ENCODE measurements around the gene RAB10. TPM values are rescaled to one million over a fixed set of nuclear protein-coding genes. Genes with fewer than 3 reads are reported as not detected.
"Not testable (repeated sequence)": the region's sequence is repeated elsewhere in the genome, so short reads cannot be mapped to it uniquely, and the experiment has no call there.

The RAB10 gene
- total and polyA plus RNA-seq, 2 experiments from 2014 or later = 102 to 143 TPM

DNA sequence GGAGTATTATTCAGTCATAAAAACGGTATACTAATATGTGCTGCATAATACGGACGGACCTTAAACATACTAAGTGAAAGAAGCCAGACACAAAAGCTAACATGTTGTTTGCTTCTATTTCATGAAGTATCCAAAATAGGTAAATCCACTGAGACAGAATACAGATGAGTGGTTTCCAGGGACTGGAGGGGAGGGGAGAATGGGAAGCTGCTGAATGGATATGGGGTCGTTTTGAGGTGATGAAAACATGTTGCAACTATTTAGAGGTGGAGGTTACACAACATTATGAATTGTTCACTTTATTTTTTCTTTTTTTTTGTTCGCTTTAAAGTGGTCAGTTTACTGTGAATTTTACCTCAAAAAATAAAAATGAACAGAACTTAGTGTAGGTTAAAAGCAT is 52.9 kb downstream of the RAB10 start (continued):
- TF ChIP-seq, protein P1, sequence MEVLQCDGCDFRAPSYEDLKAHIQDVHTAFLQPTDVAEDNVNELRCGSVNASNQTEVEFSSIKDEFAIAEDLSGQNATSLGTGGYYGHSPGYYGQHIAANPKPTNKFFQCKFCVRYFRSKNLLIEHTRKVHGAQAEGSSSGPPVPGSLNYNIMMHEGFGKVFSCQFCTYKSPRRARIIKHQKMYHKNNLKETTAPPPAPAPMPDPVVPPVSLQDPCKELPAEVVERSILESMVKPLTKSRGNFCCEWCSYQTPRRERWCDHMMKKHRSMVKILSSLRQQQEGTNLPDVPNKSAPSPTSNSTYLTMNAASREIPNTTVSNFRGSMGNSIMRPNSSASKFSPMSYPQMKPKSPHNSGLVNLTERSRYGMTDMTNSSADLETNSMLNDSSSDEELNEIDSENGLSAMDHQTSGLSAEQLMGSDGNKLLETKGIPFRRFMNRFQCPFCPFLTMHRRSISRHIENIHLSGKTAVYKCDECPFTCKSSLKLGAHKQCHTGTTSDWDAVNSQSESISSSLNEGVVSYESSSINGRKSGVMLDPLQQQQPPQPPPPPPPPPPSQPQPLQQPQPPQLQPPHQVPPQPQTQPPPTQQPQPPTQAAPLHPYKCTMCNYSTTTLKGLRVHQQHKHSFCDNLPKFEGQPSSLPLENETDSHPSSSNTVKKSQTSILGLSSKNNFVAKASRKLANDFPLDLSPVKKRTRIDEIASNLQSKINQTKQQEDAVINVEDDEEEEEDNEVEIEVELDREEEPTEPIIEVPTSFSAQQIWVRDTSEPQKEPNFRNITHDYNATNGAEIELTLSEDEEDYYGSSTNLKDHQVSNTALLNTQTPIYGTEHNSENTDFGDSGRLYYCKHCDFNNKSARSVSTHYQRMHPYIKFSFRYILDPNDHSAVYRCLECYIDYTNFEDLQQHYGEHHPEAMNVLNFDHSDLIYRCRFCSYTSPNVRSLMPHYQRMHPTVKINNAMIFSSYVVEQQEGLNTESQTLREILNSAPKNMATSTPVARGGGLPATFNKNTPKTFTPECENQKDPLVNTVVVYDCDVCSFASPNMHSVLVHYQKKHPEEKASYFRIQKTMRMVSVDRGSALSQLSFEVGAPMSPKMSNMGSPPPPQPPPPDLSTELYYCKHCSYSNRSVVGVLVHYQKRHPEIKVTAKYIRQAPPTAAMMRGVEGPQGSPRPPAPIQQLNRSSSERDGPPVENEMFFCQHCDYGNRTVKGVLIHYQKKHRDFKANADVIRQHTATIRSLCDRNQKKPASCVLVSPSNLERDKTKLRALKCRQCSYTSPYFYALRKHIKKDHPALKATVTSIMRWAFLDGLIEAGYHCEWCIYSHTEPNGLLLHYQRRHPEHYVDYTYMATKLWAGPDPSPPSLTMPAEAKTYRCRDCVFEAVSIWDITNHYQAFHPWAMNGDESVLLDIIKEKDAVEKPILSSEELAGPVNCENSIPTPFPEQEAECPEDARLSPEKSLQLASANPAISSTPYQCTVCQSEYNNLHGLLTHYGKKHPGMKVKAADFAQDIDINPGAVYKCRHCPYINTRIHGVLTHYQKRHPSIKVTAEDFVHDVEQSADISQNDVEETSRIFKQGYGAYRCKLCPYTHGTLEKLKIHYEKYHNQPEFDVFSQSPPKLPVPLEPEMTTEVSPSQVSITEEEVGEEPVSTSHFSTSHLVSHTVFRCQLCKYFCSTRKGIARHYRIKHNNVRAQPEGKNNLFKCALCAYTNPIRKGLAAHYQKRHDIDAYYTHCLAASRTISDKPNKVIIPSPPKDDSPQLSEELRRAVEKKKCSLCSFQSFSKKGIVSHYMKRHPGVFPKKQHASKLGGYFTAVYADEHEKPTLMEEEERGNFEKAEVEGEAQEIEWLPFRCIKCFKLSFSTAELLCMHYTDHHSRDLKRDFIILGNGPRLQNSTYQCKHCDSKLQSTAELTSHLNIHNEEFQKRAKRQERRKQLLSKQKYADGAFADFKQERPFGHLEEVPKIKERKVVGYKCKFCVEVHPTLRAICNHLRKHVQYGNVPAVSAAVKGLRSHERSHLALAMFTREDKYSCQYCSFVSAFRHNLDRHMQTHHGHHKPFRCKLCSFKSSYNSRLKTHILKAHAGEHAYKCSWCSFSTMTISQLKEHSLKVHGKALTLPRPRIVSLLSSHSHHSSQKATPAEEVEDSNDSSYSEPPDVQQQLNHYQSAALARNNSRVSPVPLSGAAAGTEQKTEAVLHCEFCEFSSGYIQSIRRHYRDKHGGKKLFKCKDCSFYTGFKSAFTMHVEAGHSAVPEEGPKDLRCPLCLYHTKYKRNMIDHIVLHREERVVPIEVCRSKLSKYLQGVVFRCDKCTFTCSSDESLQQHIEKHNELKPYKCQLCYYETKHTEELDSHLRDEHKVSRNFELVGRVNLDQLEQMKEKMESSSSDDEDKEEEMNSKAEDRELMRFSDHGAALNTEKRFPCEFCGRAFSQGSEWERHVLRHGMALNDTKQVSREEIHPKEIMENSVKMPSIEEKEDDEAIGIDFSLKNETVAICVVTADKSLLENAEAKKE (CRISPR knock-in tag; IDR thresholded peaks at IDR 0.05) = no peak
- no peak for TF ChIP-seq POLR2AphosphoS5 (IDR thresholded peaks at IDR 0.05; ENCODE audit: low read depth)
- TF ChIP-seq, protein P2, sequence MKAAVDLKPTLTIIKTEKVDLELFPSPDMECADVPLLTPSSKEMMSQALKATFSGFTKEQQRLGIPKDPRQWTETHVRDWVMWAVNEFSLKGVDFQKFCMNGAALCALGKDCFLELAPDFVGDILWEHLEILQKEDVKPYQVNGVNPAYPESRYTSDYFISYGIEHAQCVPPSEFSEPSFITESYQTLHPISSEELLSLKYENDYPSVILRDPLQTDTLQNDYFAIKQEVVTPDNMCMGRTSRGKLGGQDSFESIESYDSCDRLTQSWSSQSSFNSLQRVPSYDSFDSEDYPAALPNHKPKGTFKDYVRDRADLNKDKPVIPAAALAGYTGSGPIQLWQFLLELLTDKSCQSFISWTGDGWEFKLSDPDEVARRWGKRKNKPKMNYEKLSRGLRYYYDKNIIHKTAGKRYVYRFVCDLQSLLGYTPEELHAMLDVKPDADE (IDR thresholded peaks at IDR 0.05) = no peak

DNA sequence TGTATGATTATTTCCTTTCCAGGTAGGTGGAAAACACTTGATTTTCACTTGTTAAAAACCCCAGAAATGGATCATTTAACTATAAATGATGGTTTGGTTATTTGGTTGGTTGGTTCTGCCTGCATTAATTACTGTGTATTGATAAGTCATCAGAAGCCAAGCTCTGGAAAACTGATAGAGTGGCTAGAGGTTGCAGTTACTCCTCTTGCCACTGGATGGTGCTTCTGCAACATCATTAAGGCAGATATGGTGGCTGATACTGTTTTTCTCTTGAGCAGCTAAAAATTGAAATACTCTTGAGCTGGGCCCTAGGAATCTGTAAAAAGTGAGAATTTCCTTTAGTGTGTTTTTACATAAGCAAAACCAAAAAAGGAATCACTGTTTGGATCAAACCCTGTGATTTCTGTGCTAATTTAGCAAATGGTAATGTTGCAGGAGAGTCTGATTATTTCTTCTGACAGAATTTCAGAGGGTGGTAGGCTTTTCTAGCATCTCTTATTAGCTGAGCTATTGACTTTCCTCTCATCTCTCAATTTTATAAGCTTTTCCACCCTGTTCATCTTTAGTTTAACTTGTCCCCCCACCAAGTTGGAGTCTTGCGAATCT is 54.3 kb downstream of the RAB10 start:
- DNase-seq (ENCODE audit: low spot score) = peak; percentile 67
- Mint-ChIP-seq H3K36me3 (ENCODE audit: low read depth) (peaks cover 14% of the 10 kb centered on the region; the same call in 2 of the 3 replicates), H3K27me3 (ENCODE audit: insufficient read depth, low read depth, poor library complexity) (peaks cover 8% of the 10 kb centered on the region), H3K4me1 (peaks cover 39% of the 10 kb centered on the region), H3K4me3 (no peak overlapping the region), H3K9me3 (no peaks in the 10 kb centered on the region), H3K27ac (no peak overlapping the region)
- Histone ChIP-seq H3K27me3 (ENCODE audit: insufficient read depth) (no peaks in the 10 kb centered on the region), H3K9me2 (ENCODE audit: insufficient read depth) (no peaks in the 10 kb centered on the region), H3K4me3 (no peak overlapping the region), H4K20me1 (replicated peaks; ENCODE audit: insufficient read depth) (peaks cover 21% of the 10 kb centered on the region; the same call in 1 of the 2 replicates), H3F3A (replicated peaks; ENCODE audit: low read depth) (no peaks in the 10 kb centered on the region), H3K4me1 (ENCODE audit: insufficient read depth) (peaks cover 23% of the 10 kb centered on the region), H3K36me3 (ENCODE audit: insufficient read depth) (no peaks in the 10 kb centered on the region), H3K4me2 (no peak overlapping the region), H3K27ac (ENCODE audit: low read depth) (no peak overlapping the region), H2AFZ (no peak overlapping the region), H3K79me2 (replicated peaks; ENCODE audit: insufficient read depth) (peaks cover 88% of the 10 kb centered on the region)
- ATAC-seq = peak; percentile 76
- TF ChIP-seq, protein P3, sequence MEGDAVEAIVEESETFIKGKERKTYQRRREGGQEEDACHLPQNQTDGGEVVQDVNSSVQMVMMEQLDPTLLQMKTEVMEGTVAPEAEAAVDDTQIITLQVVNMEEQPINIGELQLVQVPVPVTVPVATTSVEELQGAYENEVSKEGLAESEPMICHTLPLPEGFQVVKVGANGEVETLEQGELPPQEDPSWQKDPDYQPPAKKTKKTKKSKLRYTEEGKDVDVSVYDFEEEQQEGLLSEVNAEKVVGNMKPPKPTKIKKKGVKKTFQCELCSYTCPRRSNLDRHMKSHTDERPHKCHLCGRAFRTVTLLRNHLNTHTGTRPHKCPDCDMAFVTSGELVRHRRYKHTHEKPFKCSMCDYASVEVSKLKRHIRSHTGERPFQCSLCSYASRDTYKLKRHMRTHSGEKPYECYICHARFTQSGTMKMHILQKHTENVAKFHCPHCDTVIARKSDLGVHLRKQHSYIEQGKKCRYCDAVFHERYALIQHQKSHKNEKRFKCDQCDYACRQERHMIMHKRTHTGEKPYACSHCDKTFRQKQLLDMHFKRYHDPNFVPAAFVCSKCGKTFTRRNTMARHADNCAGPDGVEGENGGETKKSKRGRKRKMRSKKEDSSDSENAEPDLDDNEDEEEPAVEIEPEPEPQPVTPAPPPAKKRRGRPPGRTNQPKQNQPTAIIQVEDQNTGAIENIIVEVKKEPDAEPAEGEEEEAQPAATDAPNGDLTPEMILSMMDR (conservative IDR thresholded peaks at IDR 0.05; ENCODE audit: low read depth in 2 of 2) = peak; percentile 83 to 86
- no peak for TF ChIP-seq ZNF331 (CRISPR knock-in tag; IDR thresholded peaks at IDR 0.05; ENCODE audit: low read depth)

DNA sequence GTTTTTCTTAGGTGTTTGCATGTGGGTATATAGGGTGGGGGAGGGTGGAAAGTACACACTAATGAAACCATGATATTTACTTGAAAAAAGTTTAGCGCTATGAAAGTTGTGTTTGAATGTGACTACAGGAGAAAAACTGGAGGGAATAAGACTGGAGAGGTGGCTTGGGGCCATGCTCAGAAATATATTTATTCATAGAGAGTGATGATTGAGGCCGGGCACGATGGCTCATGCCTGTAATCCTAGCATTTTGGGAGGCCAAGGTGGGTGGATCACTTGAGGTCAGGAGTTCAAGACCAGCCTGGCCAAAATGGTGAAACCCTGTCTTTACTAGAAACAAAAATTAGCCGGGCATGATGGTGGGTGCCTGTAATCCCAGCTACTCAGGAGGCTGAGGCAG is 55.0 kb downstream of the RAB10 start:
- DNase-seq (ENCODE audit: low spot score); ATAC-seq; H3K4me3 Mint-ChIP-seq; H3K4me2 ChIP-seq; H2AFZ ChIP-seq; H3K9me2 ChIP-seq (ENCODE audit: insufficient read depth); H3K27ac ChIP-seq (ENCODE audit: low read depth); H3K27ac Mint-ChIP-seq; H3F3A ChIP-seq (replicated peaks; ENCODE audit: low read depth); H3K27me3 Mint-ChIP-seq (ENCODE audit: insufficient read depth, low read depth, poor library complexity); H3K4me3 ChIP-seq; H3K36me3 ChIP-seq (ENCODE audit: insufficient read depth); H3K27me3 ChIP-seq (ENCODE audit: insufficient read depth); H3K9me3 Mint-ChIP-seq: not testable (repeated sequence)
- peaks cover 19% of the 10 kb centered on the region; the same call in 2 of the 3 replicates for H3K36me3 Mint-ChIP-seq (ENCODE audit: low read depth)
- H4K20me1 ChIP-seq (replicated peaks; ENCODE audit: insufficient read depth) = peaks cover 25% of the 10 kb centered on the region; the same call in 1 of the 2 replicates
- H3K4me1 ChIP-seq (ENCODE audit: insufficient read depth) = peaks cover 16% of the 10 kb centered on the region
- H3K79me2 ChIP-seq (replicated peaks; ENCODE audit: insufficient read depth) = peaks cover 88% of the 10 kb centered on the region
- peaks cover 35% of the 10 kb centered on the region for H3K4me1 Mint-ChIP-seq

All from GM23338 (cell line).